GM23338 (cell line): Measurements from ENCODE around the gene OR1E2. TPM values are rescaled to one million over a fixed set of nuclear protein-coding genes. Genes with fewer than 3 reads are reported as not detected.

Experiments
- ATAC-seq: fragments of 200-7000 bp; cut with Tn5 transposase; 3 replicates; pipeline ENCODE4 v1.9.1; 2020
- DNase-seq: peaks from one replicate; pipeline ENCODE4 v3.0.0-alpha.2; 2015; ENCODE audit warnings: low spot score
- H2AFZ ChIP-seq: fragments of 200-600 bp; sonication (generic); 2 replicates; pipeline ENCODE4 v1.8.0; 2016; ENCODE audit warnings: antibody characterized with exemption, mild to moderate bottlenecking, moderate library complexity
- H3F3A ChIP-seq: fragments of 200-600 bp; sonication (generic); replicated peaks from 2 replicates; pipeline ENCODE4 v1.8.0; 2017; ENCODE audit warnings: antibody characterized with exemption, mixed run types, low read depth
- H3K27ac ChIP-seq: fragments of 200-600 bp; sonication (generic); 2 replicates; pipeline ENCODE4 v1.6.1; 2016; ENCODE audit warnings: low read depth
- H3K27me3 ChIP-seq: fragments of 200-600 bp; sonication (generic); 2 replicates; pipeline ENCODE4 v1.8.0; 2016; ENCODE audit warnings: mild to moderate bottlenecking, mixed run types, moderate library complexity; ENCODE audit not compliant: insufficient read depth
- H3K36me3 ChIP-seq: fragments of 200-600 bp; sonication (generic); 2 replicates; pipeline ENCODE4 v1.8.0; 2016; ENCODE audit warnings: mild to moderate bottlenecking; ENCODE audit not compliant: insufficient read depth
- H3K4me1 ChIP-seq: fragments of 200-600 bp; sonication (generic); 2 replicates; pipeline ENCODE4 v1.8.0; 2016; ENCODE audit warnings: mild to moderate bottlenecking, moderate library complexity; ENCODE audit not compliant: insufficient read depth
- H3K4me2 ChIP-seq: fragments of 200-600 bp; sonication (generic); 2 replicates; pipeline ENCODE4 v1.7.1; 2017; ENCODE audit warnings: mixed run types
- H3K4me3 ChIP-seq: fragments of 200-600 bp; sonication (generic); 2 replicates; pipeline ENCODE4 v1.6.1; 2016; ENCODE audit warnings: mixed run types
- H3K79me2 ChIP-seq: fragments of 200-600 bp; sonication (generic); replicated peaks from 2 replicates; pipeline ENCODE4 v1.8.0; 2017; ENCODE audit warnings: mild to moderate bottlenecking; ENCODE audit not compliant: insufficient read depth
- H3K9me2 ChIP-seq: fragments of 200-600 bp; sonication (generic); 2 replicates; pipeline ENCODE4 v1.8.0; 2017; ENCODE audit not compliant: insufficient read depth
- H4K20me1 ChIP-seq: fragments of 200-600 bp; sonication (generic); replicated peaks from 2 replicates; pipeline ENCODE4 v1.8.0; 2017; ENCODE audit warnings: mild to moderate bottlenecking; ENCODE audit not compliant: insufficient read depth
- H3K27ac Mint-ChIP-seq: 2 replicates; pipeline ENCODE4 v1.8.0; 2020; ENCODE audit warnings: inconsistent platforms, mild to moderate bottlenecking, moderate library complexity, mixed read lengths
- H3K27me3 Mint-ChIP-seq: 3 replicates; pipeline ENCODE4 v1.8.0; 2022; ENCODE audit warnings: low read depth, mild to moderate bottlenecking, moderate library complexity, mixed read lengths, inconsistent platforms; ENCODE audit not compliant: insufficient read depth, poor library complexity
- H3K36me3 Mint-ChIP-seq: 3 replicates; pipeline ENCODE4 v1.8.0; 2021; ENCODE audit warnings: low read depth, mild to moderate bottlenecking, inconsistent platforms, moderate library complexity, mixed read lengths
- H3K4me1 Mint-ChIP-seq: 3 replicates; pipeline ENCODE4 v1.8.0; 2020; ENCODE audit warnings: mild to moderate bottlenecking, inconsistent platforms, mixed read lengths
- H3K4me3 Mint-ChIP-seq: 3 replicates; pipeline ENCODE4 v1.8.0; 2021; ENCODE audit warnings: moderate library complexity, mild to moderate bottlenecking, inconsistent platforms, mixed read lengths
- H3K9me3 Mint-ChIP-seq: 3 replicates; pipeline ENCODE4 v1.8.0; 2020; ENCODE audit warnings: moderate library complexity, mild to moderate bottlenecking, inconsistent platforms, mixed read lengths
- CREB1 ChIP-seq: fragments of 250-450 bp; sonication (Bioruptor Pico); IDR thresholded peaks from 2 replicates; pipeline ENCODE4 v1.5.0; 2020; ENCODE audit warnings: low read depth, mild to moderate bottlenecking, moderate library complexity
- EZH2 ChIP-seq: fragments of 200-600 bp; sonication (generic); IDR thresholded peaks from one replicate; pipeline ENCODE4 v1.8.0; 2017; ENCODE audit warnings: antibody characterized with exemption, mild to moderate bottlenecking, low read depth; ENCODE audit not compliant: unreplicated experiment
- EZH2phosphoT487 ChIP-seq: fragments of 200-600 bp; sonication (generic); IDR thresholded peaks from one replicate; pipeline ENCODE4 v1.8.1; 2018; ENCODE audit warnings: antibody characterized with exemption; ENCODE audit not compliant: unreplicated experiment
- JUNB ChIP-seq: IDR thresholded peaks from one replicate; pipeline ENCODE4 v1.6.1; 2016; ENCODE audit warnings: antibody characterized with exemption; ENCODE audit not compliant: unreplicated experiment
- NANOG ChIP-seq: IDR thresholded peaks from 2 replicates; pipeline ENCODE4 v1.6.1; 2016; ENCODE audit warnings: antibody characterized with exemption, borderline replicate concordance
- POLR2AphosphoS5 ChIP-seq: IDR thresholded peaks from 2 replicates; pipeline ENCODE4 v1.6.1; 2016; ENCODE audit warnings: antibody characterized with exemption, low read depth
- STAT1 ChIP-seq: IDR thresholded peaks from one replicate; pipeline ENCODE4 v1.6.1; 2016; ENCODE audit warnings: antibody characterized with exemption; ENCODE audit not compliant: unreplicated experiment
- ZNF114 ChIP-seq: fragments of 250-450 bp; sonication (Bioruptor Pico); IDR thresholded peaks from 2 replicates; pipeline ENCODE4 v1.5.0; 2020; ENCODE audit warnings: mild to moderate bottlenecking, moderate library complexity
- ZNF331 ChIP-seq: fragments of 250-450 bp; sonication (Bioruptor Pico); IDR thresholded peaks from 2 replicates; pipeline ENCODE4 v1.5.0; 2020; ENCODE audit warnings: low read depth, mild to moderate bottlenecking, moderate library complexity
- polyA plus RNA-seq: library from polyadenylated mRNA; unstranded; fragments of >200 nt; fragmentation: Nextera tagmentation; extraction: Ambion mirVana; gene quantifications from 2 replicates; pipeline ENCODE4 v1.2.1, GENCODE V29; 2016
- total RNA-seq: library from RNA; depleted of rRNA; stranded (reverse); fragments of >200 nt; shearing (Covaris generic); gene quantifications from 2 replicates; pipeline ENCODE4 v1.2.3, GENCODE V29; 2014
- TF ChIP-seq, protein P1 (sequence below): IDR thresholded peaks from 2 replicates; pipeline ENCODE4 v1.6.1; 2016; ENCODE audit warnings: antibody characterized with exemption
- TF ChIP-seq, protein P2 (sequence below): IDR thresholded peaks from one replicate; pipeline ENCODE4 v1.6.1; 2018; ENCODE audit warnings: antibody characterized with exemption; ENCODE audit not compliant: unreplicated experiment
- TF ChIP-seq, protein P3 (sequence below), 2 experiments: fragments of 200-600 bp in 1 of 2; sonication (generic) in 1 of 2; conservative IDR thresholded peaks; 2 replicates each; pipeline versions ENCODE4 v1.5.1 to v1.6.1; 2016 to 2017; ENCODE audit warnings: antibody characterized with exemption in 2 of 2, low read depth in 2 of 2, mild to moderate bottlenecking in 2 of 2, moderate library complexity in 1 of 2
- TF ChIP-seq, protein P4 (sequence below): fragments of 250-450 bp; sonication (Bioruptor Pico); IDR thresholded peaks from 2 replicates; pipeline ENCODE4 v1.5.0; 2020; ENCODE audit warnings: mild to moderate bottlenecking, moderate library complexity

The OR1E2 gene
- total and polyA plus RNA-seq, 2 experiments from 2014 or later: not detected

DNA sequence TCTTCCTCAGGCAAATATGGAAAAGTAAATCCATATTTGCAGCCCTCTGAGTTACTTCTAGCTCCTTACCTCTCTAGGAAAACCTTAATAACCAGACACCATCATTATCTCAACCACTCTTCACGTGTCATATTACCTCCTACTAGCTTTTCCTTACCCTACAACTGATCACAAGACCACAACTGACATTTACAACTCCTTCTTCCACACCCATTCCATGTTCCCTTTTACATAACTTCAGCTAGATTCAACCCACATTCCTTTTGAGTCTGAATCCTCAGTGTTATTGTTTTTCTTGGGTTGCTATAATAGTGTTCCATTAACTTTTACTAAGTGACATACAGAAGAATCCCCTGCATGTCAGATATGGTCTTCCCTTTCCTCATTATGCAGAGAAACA lies 4.7 kb upstream of the OR1E2 start:
- Mint-ChIP-seq H3K9me3 (peaks cover 3% of the 10 kb centered on the region; the same call in 2 of the 3 replicates), H3K27ac (no peak overlapping the region), H3K36me3 (no peaks in the 10 kb centered on the region), H3K27me3 (peaks cover 1% of the 10 kb centered on the region), H3K4me3 (no peak overlapping the region), H3K4me1 (peaks cover 8% of the 10 kb centered on the region; the same call in 2 of the 3 replicates)
- DNase-seq: no peak
- no peak overlapping the region for H3K4me3 ChIP-seq
- H3K9me2 ChIP-seq: peaks cover 10% of the 10 kb centered on the region; the same call in 1 of the 2 replicates
- H3K36me3 ChIP-seq: no peaks in the 10 kb centered on the region
- no peak overlapping the region for H3K4me2 ChIP-seq
- H3K4me1 ChIP-seq: peaks cover 12% of the 10 kb centered on the region
- no peaks in the 10 kb centered on the region for H3K79me2 ChIP-seq
- ATAC-seq: no peak
- no peak overlapping the region for H2AFZ ChIP-seq
- H3K27ac ChIP-seq: no peak overlapping the region
- H3F3A ChIP-seq: no peaks in the 10 kb centered on the region
- TF ChIP-seq ZNF114 (CRISPR knock-in tag) (no peak), JUNB (no peak), EZH2phosphoT487 (no peak), POLR2AphosphoS5 (no peak), CREB1 (CRISPR knock-in tag) (no peak), EZH2 (no peak), NANOG (no peak), STAT1 (no peak), ZNF331 (CRISPR knock-in tag) (no peak)
- TF ChIP-seq, protein P1, sequence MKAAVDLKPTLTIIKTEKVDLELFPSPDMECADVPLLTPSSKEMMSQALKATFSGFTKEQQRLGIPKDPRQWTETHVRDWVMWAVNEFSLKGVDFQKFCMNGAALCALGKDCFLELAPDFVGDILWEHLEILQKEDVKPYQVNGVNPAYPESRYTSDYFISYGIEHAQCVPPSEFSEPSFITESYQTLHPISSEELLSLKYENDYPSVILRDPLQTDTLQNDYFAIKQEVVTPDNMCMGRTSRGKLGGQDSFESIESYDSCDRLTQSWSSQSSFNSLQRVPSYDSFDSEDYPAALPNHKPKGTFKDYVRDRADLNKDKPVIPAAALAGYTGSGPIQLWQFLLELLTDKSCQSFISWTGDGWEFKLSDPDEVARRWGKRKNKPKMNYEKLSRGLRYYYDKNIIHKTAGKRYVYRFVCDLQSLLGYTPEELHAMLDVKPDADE: no peak
- TF ChIP-seq, protein P2, sequence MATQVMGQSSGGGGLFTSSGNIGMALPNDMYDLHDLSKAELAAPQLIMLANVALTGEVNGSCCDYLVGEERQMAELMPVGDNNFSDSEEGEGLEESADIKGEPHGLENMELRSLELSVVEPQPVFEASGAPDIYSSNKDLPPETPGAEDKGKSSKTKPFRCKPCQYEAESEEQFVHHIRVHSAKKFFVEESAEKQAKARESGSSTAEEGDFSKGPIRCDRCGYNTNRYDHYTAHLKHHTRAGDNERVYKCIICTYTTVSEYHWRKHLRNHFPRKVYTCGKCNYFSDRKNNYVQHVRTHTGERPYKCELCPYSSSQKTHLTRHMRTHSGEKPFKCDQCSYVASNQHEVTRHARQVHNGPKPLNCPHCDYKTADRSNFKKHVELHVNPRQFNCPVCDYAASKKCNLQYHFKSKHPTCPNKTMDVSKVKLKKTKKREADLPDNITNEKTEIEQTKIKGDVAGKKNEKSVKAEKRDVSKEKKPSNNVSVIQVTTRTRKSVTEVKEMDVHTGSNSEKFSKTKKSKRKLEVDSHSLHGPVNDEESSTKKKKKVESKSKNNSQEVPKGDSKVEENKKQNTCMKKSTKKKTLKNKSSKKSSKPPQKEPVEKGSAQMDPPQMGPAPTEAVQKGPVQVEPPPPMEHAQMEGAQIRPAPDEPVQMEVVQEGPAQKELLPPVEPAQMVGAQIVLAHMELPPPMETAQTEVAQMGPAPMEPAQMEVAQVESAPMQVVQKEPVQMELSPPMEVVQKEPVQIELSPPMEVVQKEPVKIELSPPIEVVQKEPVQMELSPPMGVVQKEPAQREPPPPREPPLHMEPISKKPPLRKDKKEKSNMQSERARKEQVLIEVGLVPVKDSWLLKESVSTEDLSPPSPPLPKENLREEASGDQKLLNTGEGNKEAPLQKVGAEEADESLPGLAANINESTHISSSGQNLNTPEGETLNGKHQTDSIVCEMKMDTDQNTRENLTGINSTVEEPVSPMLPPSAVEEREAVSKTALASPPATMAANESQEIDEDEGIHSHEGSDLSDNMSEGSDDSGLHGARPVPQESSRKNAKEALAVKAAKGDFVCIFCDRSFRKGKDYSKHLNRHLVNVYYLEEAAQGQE: no peak
- TF ChIP-seq, protein P3, sequence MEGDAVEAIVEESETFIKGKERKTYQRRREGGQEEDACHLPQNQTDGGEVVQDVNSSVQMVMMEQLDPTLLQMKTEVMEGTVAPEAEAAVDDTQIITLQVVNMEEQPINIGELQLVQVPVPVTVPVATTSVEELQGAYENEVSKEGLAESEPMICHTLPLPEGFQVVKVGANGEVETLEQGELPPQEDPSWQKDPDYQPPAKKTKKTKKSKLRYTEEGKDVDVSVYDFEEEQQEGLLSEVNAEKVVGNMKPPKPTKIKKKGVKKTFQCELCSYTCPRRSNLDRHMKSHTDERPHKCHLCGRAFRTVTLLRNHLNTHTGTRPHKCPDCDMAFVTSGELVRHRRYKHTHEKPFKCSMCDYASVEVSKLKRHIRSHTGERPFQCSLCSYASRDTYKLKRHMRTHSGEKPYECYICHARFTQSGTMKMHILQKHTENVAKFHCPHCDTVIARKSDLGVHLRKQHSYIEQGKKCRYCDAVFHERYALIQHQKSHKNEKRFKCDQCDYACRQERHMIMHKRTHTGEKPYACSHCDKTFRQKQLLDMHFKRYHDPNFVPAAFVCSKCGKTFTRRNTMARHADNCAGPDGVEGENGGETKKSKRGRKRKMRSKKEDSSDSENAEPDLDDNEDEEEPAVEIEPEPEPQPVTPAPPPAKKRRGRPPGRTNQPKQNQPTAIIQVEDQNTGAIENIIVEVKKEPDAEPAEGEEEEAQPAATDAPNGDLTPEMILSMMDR (conservative IDR thresholded peaks at IDR 0.05; ENCODE audit: low read depth in 2 of 2): no peak
- TF ChIP-seq, protein P4, sequence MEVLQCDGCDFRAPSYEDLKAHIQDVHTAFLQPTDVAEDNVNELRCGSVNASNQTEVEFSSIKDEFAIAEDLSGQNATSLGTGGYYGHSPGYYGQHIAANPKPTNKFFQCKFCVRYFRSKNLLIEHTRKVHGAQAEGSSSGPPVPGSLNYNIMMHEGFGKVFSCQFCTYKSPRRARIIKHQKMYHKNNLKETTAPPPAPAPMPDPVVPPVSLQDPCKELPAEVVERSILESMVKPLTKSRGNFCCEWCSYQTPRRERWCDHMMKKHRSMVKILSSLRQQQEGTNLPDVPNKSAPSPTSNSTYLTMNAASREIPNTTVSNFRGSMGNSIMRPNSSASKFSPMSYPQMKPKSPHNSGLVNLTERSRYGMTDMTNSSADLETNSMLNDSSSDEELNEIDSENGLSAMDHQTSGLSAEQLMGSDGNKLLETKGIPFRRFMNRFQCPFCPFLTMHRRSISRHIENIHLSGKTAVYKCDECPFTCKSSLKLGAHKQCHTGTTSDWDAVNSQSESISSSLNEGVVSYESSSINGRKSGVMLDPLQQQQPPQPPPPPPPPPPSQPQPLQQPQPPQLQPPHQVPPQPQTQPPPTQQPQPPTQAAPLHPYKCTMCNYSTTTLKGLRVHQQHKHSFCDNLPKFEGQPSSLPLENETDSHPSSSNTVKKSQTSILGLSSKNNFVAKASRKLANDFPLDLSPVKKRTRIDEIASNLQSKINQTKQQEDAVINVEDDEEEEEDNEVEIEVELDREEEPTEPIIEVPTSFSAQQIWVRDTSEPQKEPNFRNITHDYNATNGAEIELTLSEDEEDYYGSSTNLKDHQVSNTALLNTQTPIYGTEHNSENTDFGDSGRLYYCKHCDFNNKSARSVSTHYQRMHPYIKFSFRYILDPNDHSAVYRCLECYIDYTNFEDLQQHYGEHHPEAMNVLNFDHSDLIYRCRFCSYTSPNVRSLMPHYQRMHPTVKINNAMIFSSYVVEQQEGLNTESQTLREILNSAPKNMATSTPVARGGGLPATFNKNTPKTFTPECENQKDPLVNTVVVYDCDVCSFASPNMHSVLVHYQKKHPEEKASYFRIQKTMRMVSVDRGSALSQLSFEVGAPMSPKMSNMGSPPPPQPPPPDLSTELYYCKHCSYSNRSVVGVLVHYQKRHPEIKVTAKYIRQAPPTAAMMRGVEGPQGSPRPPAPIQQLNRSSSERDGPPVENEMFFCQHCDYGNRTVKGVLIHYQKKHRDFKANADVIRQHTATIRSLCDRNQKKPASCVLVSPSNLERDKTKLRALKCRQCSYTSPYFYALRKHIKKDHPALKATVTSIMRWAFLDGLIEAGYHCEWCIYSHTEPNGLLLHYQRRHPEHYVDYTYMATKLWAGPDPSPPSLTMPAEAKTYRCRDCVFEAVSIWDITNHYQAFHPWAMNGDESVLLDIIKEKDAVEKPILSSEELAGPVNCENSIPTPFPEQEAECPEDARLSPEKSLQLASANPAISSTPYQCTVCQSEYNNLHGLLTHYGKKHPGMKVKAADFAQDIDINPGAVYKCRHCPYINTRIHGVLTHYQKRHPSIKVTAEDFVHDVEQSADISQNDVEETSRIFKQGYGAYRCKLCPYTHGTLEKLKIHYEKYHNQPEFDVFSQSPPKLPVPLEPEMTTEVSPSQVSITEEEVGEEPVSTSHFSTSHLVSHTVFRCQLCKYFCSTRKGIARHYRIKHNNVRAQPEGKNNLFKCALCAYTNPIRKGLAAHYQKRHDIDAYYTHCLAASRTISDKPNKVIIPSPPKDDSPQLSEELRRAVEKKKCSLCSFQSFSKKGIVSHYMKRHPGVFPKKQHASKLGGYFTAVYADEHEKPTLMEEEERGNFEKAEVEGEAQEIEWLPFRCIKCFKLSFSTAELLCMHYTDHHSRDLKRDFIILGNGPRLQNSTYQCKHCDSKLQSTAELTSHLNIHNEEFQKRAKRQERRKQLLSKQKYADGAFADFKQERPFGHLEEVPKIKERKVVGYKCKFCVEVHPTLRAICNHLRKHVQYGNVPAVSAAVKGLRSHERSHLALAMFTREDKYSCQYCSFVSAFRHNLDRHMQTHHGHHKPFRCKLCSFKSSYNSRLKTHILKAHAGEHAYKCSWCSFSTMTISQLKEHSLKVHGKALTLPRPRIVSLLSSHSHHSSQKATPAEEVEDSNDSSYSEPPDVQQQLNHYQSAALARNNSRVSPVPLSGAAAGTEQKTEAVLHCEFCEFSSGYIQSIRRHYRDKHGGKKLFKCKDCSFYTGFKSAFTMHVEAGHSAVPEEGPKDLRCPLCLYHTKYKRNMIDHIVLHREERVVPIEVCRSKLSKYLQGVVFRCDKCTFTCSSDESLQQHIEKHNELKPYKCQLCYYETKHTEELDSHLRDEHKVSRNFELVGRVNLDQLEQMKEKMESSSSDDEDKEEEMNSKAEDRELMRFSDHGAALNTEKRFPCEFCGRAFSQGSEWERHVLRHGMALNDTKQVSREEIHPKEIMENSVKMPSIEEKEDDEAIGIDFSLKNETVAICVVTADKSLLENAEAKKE: no peak
- no peaks in the 10 kb centered on the region for H3K27me3 ChIP-seq
- H4K20me1 ChIP-seq: no peaks in the 10 kb centered on the region
